Heart left ventricle (tissue), 13 donors: ENCODE data around the gene FCN1.

Source experiments
- CTCF ChIP-seq, 12 donors: fragments of 200-600 bp; sonication (generic) in 4 of 12; IDR thresholded peaks; one replicate each; pipeline versions ENCODE4 v1.5.0 to v1.8.0; 2018 to 2022; ENCODE audit warnings: antibody characterized with exemption in 12 of 12, mild to moderate bottlenecking in 5 of 12
- POLR2A ChIP-seq, 2 donors: fragments of 450-650 bp; IDR thresholded peaks; one replicate each; pipeline ENCODE4 v1.6.1; 2017; ENCODE audit warnings: antibody characterized with exemption in 2 of 2, mild to moderate bottlenecking in 2 of 2, moderate library complexity in 2 of 2
- donor health status: ischemic (EF 13 %, LVEDD 7.1; RV severe dilation, severe dysfunction).
- donor health status: DM: no; HTN: yes; CAD: no.
- donor health status: DM: no; HTN: no; CAD: no.
- donor health status: ischemic (EF 25% LVEDD 6.9; RV normal size, moderate dysfunction).
- donor health status: ischemic (EF 25% LVEDD 5.7; RV mildly dilated, moderate dysfunction).
- donor health status: ischemic (EF 35%, LVEDD 5.7; RV mildly dilated, moderate dysfunction).
- donor health status: nonischemic (EF 11% LVEDD 7.7; RV severe dilation, severe dysfunction).
- donor health status: DM: yes; HTN: yes; CAD: no.
- donor health status: PGD.
- donor health status: ischemic (EF 29% LVEDD 5.4; RV normal size, mild dysfunction).
- donor health status: nonischemic (EF 23%, LVEDD 6.1; RV moderate dilation, normal function).

DNA sequence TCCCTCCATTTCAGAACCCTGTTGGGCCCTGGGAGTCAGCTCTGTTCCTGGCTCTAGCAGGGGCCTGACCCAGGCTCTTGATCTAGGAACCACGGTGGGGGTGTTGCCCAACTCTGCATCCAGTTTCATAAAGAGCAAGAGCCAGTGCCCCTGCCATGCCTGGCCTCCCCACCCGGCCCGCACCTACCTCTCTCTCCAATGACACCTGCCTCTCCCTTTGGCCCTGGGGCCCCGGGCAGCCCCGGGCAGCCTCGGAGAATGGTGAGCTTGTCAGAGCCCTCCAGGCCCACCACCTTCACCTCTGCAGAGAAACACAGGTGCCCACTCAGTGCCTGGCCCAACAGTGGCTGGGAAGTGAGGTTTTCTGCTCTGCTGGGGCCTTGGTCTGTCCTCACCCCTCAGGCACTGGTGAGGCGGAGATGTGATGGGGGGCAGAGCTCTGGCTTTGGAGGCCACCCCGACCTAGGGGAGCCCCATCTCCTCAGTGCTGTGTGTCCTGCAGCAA is 1.5 kb downstream of the FCN1 start:
- TF ChIP-seq POLR2A (IDR thresholded peaks at IDR 0.05) = no peak
- no peak for TF ChIP-seq CTCF (IDR thresholded peaks at IDR 0.05)
